GM23338 (cell line): ENCODE results near the gene TRAPPC10. TPM values are rescaled to one million over a fixed set of nuclear protein-coding genes. Genes with fewer than 3 reads are reported as not detected.

Experiments used
- ATAC-seq: fragments of 200-7000 bp; cut with Tn5 transposase; 3 replicates; pipeline ENCODE4 v1.9.1; 2020
- DNase-seq: peaks from one replicate; pipeline ENCODE4 v3.0.0-alpha.2; 2015; ENCODE audit warnings: low spot score
- H2AFZ ChIP-seq: fragments of 200-600 bp; sonication (generic); 2 replicates; pipeline ENCODE4 v1.8.0; 2016; ENCODE audit warnings: antibody characterized with exemption, mild to moderate bottlenecking, moderate library complexity
- H3F3A ChIP-seq: fragments of 200-600 bp; sonication (generic); replicated peaks from 2 replicates; pipeline ENCODE4 v1.8.0; 2017; ENCODE audit warnings: antibody characterized with exemption, mixed run types, low read depth
- H3K27ac ChIP-seq: fragments of 200-600 bp; sonication (generic); 2 replicates; pipeline ENCODE4 v1.6.1; 2016; ENCODE audit warnings: low read depth
- H3K27me3 ChIP-seq: fragments of 200-600 bp; sonication (generic); 2 replicates; pipeline ENCODE4 v1.8.0; 2016; ENCODE audit warnings: mild to moderate bottlenecking, mixed run types, moderate library complexity; ENCODE audit not compliant: insufficient read depth
- H3K36me3 ChIP-seq: fragments of 200-600 bp; sonication (generic); 2 replicates; pipeline ENCODE4 v1.8.0; 2016; ENCODE audit warnings: mild to moderate bottlenecking; ENCODE audit not compliant: insufficient read depth
- H3K4me1 ChIP-seq: fragments of 200-600 bp; sonication (generic); 2 replicates; pipeline ENCODE4 v1.8.0; 2016; ENCODE audit warnings: mild to moderate bottlenecking, moderate library complexity; ENCODE audit not compliant: insufficient read depth
- H3K4me2 ChIP-seq: fragments of 200-600 bp; sonication (generic); 2 replicates; pipeline ENCODE4 v1.7.1; 2017; ENCODE audit warnings: mixed run types
- H3K4me3 ChIP-seq: fragments of 200-600 bp; sonication (generic); 2 replicates; pipeline ENCODE4 v1.6.1; 2016; ENCODE audit warnings: mixed run types
- H3K79me2 ChIP-seq: fragments of 200-600 bp; sonication (generic); replicated peaks from 2 replicates; pipeline ENCODE4 v1.8.0; 2017; ENCODE audit warnings: mild to moderate bottlenecking; ENCODE audit not compliant: insufficient read depth
- H3K9me2 ChIP-seq: fragments of 200-600 bp; sonication (generic); 2 replicates; pipeline ENCODE4 v1.8.0; 2017; ENCODE audit not compliant: insufficient read depth
- H4K20me1 ChIP-seq: fragments of 200-600 bp; sonication (generic); replicated peaks from 2 replicates; pipeline ENCODE4 v1.8.0; 2017; ENCODE audit warnings: mild to moderate bottlenecking; ENCODE audit not compliant: insufficient read depth
- H3K27ac Mint-ChIP-seq: 2 replicates; pipeline ENCODE4 v1.8.0; 2020; ENCODE audit warnings: inconsistent platforms, mild to moderate bottlenecking, moderate library complexity, mixed read lengths
- H3K27me3 Mint-ChIP-seq: 3 replicates; pipeline ENCODE4 v1.8.0; 2022; ENCODE audit warnings: low read depth, mild to moderate bottlenecking, moderate library complexity, mixed read lengths, inconsistent platforms; ENCODE audit not compliant: insufficient read depth, poor library complexity
- H3K36me3 Mint-ChIP-seq: 3 replicates; pipeline ENCODE4 v1.8.0; 2021; ENCODE audit warnings: low read depth, mild to moderate bottlenecking, inconsistent platforms, moderate library complexity, mixed read lengths
- H3K4me1 Mint-ChIP-seq: 3 replicates; pipeline ENCODE4 v1.8.0; 2020; ENCODE audit warnings: mild to moderate bottlenecking, inconsistent platforms, mixed read lengths
- H3K4me3 Mint-ChIP-seq: 3 replicates; pipeline ENCODE4 v1.8.0; 2021; ENCODE audit warnings: moderate library complexity, mild to moderate bottlenecking, inconsistent platforms, mixed read lengths
- H3K9me3 Mint-ChIP-seq: 3 replicates; pipeline ENCODE4 v1.8.0; 2020; ENCODE audit warnings: moderate library complexity, mild to moderate bottlenecking, inconsistent platforms, mixed read lengths
- CREB1 ChIP-seq: fragments of 250-450 bp; sonication (Bioruptor Pico); IDR thresholded peaks from 2 replicates; pipeline ENCODE4 v1.5.0; 2020; ENCODE audit warnings: low read depth, mild to moderate bottlenecking, moderate library complexity
- CTCF ChIP-seq, 2 experiments: fragments of 200-600 bp in 1 of 2; sonication (generic) in 1 of 2; conservative IDR thresholded peaks; 2 replicates each; pipeline versions ENCODE4 v1.5.1 to v1.6.1; 2016 to 2017; ENCODE audit warnings: antibody characterized with exemption in 2 of 2, low read depth in 2 of 2, mild to moderate bottlenecking in 2 of 2, moderate library complexity in 1 of 2
- ETS1 ChIP-seq: IDR thresholded peaks from 2 replicates; pipeline ENCODE4 v1.6.1; 2016; ENCODE audit warnings: antibody characterized with exemption
- EZH2 ChIP-seq: fragments of 200-600 bp; sonication (generic); IDR thresholded peaks from one replicate; pipeline ENCODE4 v1.8.0; 2017; ENCODE audit warnings: antibody characterized with exemption, mild to moderate bottlenecking, low read depth; ENCODE audit not compliant: unreplicated experiment
- JUNB ChIP-seq: IDR thresholded peaks from one replicate; pipeline ENCODE4 v1.6.1; 2016; ENCODE audit warnings: antibody characterized with exemption; ENCODE audit not compliant: unreplicated experiment
- POLR2AphosphoS5 ChIP-seq: IDR thresholded peaks from 2 replicates; pipeline ENCODE4 v1.6.1; 2016; ENCODE audit warnings: antibody characterized with exemption, low read depth
- STAT1 ChIP-seq: IDR thresholded peaks from one replicate; pipeline ENCODE4 v1.6.1; 2016; ENCODE audit warnings: antibody characterized with exemption; ENCODE audit not compliant: unreplicated experiment
- ZNF331 ChIP-seq: fragments of 250-450 bp; sonication (Bioruptor Pico); IDR thresholded peaks from 2 replicates; pipeline ENCODE4 v1.5.0; 2020; ENCODE audit warnings: low read depth, mild to moderate bottlenecking, moderate library complexity
- ZNF462 ChIP-seq: fragments of 250-450 bp; sonication (Bioruptor Pico); IDR thresholded peaks from 2 replicates; pipeline ENCODE4 v1.5.0; 2020; ENCODE audit warnings: mild to moderate bottlenecking, moderate library complexity
- long read RNA-seq: library from polyadenylated mRNA; unstranded; transcript quantifications from one replicate; pipeline ENCODE4 v2.0.0, GENCODE V29; 2020; ENCODE audit not compliant: unreplicated experiment
- polyA plus RNA-seq: library from polyadenylated mRNA; unstranded; fragments of >200 nt; fragmentation: Nextera tagmentation; extraction: Ambion mirVana; gene quantifications from 2 replicates; pipeline ENCODE4 v1.2.1, GENCODE V29; 2016
- total RNA-seq: library from RNA; depleted of rRNA; stranded (reverse); fragments of >200 nt; shearing (Covaris generic); gene quantifications from 2 replicates; pipeline ENCODE4 v1.2.3, GENCODE V29; 2014; rRNA removed
- TF ChIP-seq, protein P1 (sequence below): IDR thresholded peaks from one replicate; pipeline ENCODE4 v1.6.1; 2018; ENCODE audit warnings: antibody characterized with exemption; ENCODE audit not compliant: unreplicated experiment

TRAPPC10 gene
- 27.1 and 30.9 TPM in 2 replicates for total RNA-seq
- 14.0 and 16.2 TPM in 2 replicates for polyA plus RNA-seq
- long read RNA-seq, partial matches to known transcripts = 2 of 4 reads
- long read RNA-seq, other reads (novel, unspliced or antisense) = 2 of 4 reads

- H3K79me2 ChIP-seq = peaks cover 41% of the 10 kb centered on the region
- H3K4me2 ChIP-seq = peak within 1 kb of the TSS; percentile 98
- no peaks in the 10 kb centered on the region for H3K36me3 ChIP-seq
- peak within 1 kb of the TSS; percentile 95 for H3K27ac Mint-ChIP-seq
- H3K9me2 ChIP-seq = no peaks in the 10 kb centered on the region
- peaks cover 30% of the 10 kb centered on the region for H4K20me1 ChIP-seq
- DNase-seq = peak; percentile 88
- H3K4me3 Mint-ChIP-seq = peak within 1 kb of the TSS; percentile 87
- H3K9me3 Mint-ChIP-seq = no peaks in the 10 kb centered on the region
- peak within 1 kb of the TSS; percentile 91 for H3K27ac ChIP-seq
- H3K27me3 ChIP-seq = no peaks in the 10 kb centered on the region
- ATAC-seq = peak; percentile 59
- H3K4me3 ChIP-seq = peak within 1 kb of the TSS; percentile 98
- peaks cover 14% of the 10 kb centered on the region for H3F3A ChIP-seq
- peaks cover 28% of the 10 kb centered on the region for H3K4me1 Mint-ChIP-seq
- peaks cover 7% of the 10 kb centered on the region for H3K27me3 Mint-ChIP-seq
- peaks cover 18% of the 10 kb centered on the region for H3K4me1 ChIP-seq
- H3K36me3 Mint-ChIP-seq = no peaks in the 10 kb centered on the region; the same call in 2 of the 3 replicates
- peak within 1 kb of the TSS; percentile 63; the same call in 1 of the 2 replicates for H2AFZ ChIP-seq
- TF ChIP-seq ZNF462 (CRISPR knock-in tag) (no peak), CTCF (conservative IDR thresholded peaks at IDR 0.05; ENCODE audit: low read depth in 2 of 2) (no peak), CREB1 (peak; percentile 89), POLR2AphosphoS5 (peak; percentile 70), JUNB (no peak), ZNF331 (CRISPR knock-in tag) (no peak), STAT1 (no peak), ETS1 (peak; percentile 76), EZH2 (no peak)
- TF ChIP-seq, protein P1, sequence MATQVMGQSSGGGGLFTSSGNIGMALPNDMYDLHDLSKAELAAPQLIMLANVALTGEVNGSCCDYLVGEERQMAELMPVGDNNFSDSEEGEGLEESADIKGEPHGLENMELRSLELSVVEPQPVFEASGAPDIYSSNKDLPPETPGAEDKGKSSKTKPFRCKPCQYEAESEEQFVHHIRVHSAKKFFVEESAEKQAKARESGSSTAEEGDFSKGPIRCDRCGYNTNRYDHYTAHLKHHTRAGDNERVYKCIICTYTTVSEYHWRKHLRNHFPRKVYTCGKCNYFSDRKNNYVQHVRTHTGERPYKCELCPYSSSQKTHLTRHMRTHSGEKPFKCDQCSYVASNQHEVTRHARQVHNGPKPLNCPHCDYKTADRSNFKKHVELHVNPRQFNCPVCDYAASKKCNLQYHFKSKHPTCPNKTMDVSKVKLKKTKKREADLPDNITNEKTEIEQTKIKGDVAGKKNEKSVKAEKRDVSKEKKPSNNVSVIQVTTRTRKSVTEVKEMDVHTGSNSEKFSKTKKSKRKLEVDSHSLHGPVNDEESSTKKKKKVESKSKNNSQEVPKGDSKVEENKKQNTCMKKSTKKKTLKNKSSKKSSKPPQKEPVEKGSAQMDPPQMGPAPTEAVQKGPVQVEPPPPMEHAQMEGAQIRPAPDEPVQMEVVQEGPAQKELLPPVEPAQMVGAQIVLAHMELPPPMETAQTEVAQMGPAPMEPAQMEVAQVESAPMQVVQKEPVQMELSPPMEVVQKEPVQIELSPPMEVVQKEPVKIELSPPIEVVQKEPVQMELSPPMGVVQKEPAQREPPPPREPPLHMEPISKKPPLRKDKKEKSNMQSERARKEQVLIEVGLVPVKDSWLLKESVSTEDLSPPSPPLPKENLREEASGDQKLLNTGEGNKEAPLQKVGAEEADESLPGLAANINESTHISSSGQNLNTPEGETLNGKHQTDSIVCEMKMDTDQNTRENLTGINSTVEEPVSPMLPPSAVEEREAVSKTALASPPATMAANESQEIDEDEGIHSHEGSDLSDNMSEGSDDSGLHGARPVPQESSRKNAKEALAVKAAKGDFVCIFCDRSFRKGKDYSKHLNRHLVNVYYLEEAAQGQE = no peak
These were observed at the start of gene TRAPPC10 for GRCh38 chr21:44011579-44012473. TRAPPC10 (plus strand) TSS chr21:44012309; CDS start chr21:44012494, 185 bp downstream.
